ENCODE results near the gene GPR132. TPM values are rescaled to one million over a fixed set of nuclear protein-coding genes. Genes with fewer than 3 reads are reported as not detected.

Gene GPR132, protein sequence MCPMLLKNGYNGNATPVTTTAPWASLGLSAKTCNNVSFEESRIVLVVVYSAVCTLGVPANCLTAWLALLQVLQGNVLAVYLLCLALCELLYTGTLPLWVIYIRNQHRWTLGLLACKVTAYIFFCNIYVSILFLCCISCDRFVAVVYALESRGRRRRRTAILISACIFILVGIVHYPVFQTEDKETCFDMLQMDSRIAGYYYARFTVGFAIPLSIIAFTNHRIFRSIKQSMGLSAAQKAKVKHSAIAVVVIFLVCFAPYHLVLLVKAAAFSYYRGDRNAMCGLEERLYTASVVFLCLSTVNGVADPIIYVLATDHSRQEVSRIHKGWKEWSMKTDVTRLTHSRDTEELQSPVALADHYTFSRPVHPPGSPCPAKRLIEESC
- 0.34 to 0.81 TPM (median 0.51 TPM) in 5 replicates for total RNA-seq (2022; extraction: Qiagen RNA extraction; ENCODE audit: low read depth)

DNA sequence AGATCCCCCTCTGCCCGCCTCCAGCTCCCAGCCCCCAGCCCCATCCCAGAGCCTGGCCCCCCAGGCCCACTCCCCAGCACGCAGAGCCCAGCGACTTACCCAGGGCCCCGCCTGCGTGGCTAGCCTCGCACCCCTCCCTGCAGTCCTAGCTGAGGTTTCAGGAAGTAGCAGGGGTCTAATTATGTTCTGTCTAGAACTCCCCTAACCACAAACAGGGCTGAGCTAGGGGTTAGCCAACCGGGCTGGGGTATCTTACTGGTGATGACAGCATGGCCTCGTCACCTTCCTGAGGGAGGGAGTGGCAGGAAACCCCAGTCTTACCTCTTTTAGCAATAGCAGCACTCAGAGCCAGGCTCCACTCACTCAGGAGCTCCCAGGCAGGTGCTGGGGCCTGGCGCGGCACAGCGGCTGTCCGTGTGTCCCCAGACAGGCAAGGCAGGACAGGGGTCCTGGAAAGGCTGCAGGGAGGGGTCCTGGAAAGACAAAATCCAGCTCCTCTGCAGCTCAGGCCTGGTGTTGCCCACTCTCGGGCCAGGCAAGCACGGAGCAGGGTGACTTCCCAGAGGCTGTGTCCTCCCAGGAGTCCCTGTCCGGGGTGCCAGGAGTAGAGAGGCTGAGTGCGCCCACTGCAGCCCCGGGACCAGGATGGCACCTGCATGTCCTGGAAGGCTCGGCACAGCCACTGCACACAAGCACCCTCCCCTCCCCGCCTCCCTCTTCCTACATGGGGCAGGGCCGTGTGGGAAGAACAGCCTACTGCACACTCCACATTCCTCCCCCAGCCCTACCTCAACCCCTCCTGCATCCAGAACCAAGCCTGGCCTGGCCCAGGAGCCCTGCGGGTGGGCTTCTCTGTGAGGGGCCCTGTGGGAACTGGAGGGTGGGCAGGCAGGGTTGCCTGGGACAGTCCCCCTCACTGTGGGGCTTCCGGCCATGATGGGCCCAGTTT lies at the start of gene GPR132:
Gene GPR132 (minus strand): TSS at position 151 of the 949 bp plus-strand sequence. CDS start 10,010 bp downstream, outside the sequence.

DNA sequence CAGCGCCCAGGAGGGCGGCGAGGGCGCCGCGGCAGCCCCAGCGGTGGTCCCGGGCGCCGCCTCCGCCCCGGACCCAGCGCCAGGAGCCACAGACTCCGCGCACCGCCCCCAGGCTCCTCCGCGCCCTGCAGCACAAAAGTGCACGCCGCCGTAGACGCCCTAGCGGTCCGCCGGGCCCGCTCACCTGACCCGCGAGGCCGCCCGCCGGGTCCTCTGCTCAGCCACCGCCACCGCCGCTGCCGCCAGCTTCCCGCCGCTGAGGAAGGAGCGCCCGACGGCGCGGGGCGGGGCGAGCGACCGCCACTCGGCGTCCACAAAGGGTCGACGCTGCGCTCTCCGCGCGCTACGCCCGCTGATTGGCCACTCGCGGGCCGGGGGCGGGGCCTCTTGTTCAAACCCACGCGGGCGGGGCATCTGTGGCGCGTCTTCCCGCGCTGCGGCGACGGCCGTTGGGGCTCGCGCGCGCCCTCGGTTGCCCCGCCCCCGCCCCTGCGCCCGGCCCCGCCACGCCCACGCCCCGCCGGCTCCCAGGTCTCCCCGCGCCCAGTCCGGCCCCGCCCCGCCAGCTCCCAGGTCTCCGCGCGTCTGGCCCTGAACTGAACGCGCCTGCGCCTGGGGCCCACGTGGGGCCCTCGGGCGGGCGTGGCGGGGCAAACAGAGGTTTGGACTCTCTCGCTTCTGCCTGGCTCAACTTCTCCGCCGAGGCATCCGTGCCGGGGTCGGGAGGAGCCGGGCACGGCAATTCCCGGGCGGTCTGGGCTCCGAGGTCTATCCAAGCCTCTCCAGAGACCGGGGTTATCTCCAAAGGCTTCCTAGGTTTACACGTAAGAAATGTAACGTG lies 44.2 kb downstream of the GPR132 start, which contains the start of gene CDCA4:
Gene CDCA4 (minus strand): TSS at position 269 of the 841 bp plus-strand sequence. CDS start 9,154 bp downstream, outside the sequence.

Other genes with a start within 250 kb of the GPR132 start
- gene CEP170B, start 200.2 kb downstream of the GPR132 start, total RNA-seq (2022; extraction: Qiagen RNA extraction; ENCODE audit: low read depth), result 19.0 to 27.2 TPM (median 20.7 TPM) in 5 replicates
- 0.13 to 0.39 TPM (median 0.21 TPM) in 5 replicates for gene PLD4, start 140.6 kb downstream of the GPR132 start, total RNA-seq (2022; extraction: Qiagen RNA extraction; ENCODE audit: low read depth)
- 178 to 245 TPM (median 196 TPM) in 5 replicates for gene AHNAK2, start 87.1 kb downstream of the GPR132 start, total RNA-seq (2022; extraction: Qiagen RNA extraction; ENCODE audit: low read depth)
- 13.6 to 17.5 TPM (median 15.7 TPM) in 5 replicates for gene CLBA1, start 79.6 kb downstream of the GPR132 start, total RNA-seq (2022; extraction: Qiagen RNA extraction; ENCODE audit: low read depth)
- gene CDCA4, start 44.3 kb downstream of the GPR132 start, total RNA-seq (2022; extraction: Qiagen RNA extraction; ENCODE audit: low read depth), result 47.1 to 53.6 TPM (median 49.1 TPM) in 5 replicates
- gene JAG2, start 103.3 kb upstream of the GPR132 start, total RNA-seq (2022; extraction: Qiagen RNA extraction; ENCODE audit: low read depth), result 16.8 to 25.0 TPM (median 21.5 TPM) in 5 replicates
- gene NUDT14, start 115.9 kb upstream of the GPR132 start, total RNA-seq (2022; extraction: Qiagen RNA extraction; ENCODE audit: low read depth), result 20.5 to 44.8 TPM (median 40.8 TPM) in 5 replicates
- 28.9 to 42.9 TPM (median 40.2 TPM) in 5 replicates for gene BTBD6, start 183.1 kb upstream of the GPR132 start, total RNA-seq (2022; extraction: Qiagen RNA extraction; ENCODE audit: low read depth)
- gene BRF1, start 235.6 kb upstream of the GPR132 start, total RNA-seq (2022; extraction: Qiagen RNA extraction; ENCODE audit: low read depth), result 22.2 to 28.9 TPM (median 27.6 TPM) in 5 replicates
- 20.3 to 30.9 TPM (median 24.2 TPM) in 5 replicates for gene PACS2, start 249.3 kb upstream of the GPR132 start, total RNA-seq (2022; extraction: Qiagen RNA extraction; ENCODE audit: low read depth)